SJCRH30 (cell line): ENCODE measurements around the gene HCRTR1. TPM values are rescaled to one million over a fixed set of nuclear protein-coding genes. Genes with fewer than 3 reads are reported as not detected.

Experiments
- total RNA-seq: library from RNA; depleted of rRNA; stranded (reverse); fragments of >200 nt; shearing (Covaris generic); gene quantifications from 2 replicates; pipeline ENCODE4 v1.2.3, GENCODE V29; 2014; rRNA removed

Gene HCRTR1
- total RNA-seq, 1 experiment from 2014 or later, result not detected

Other genes starting within 250 kb of the HCRTR1 start
- gene FABP3, start 244.6 kb upstream of the HCRTR1 start, total RNA-seq, result 3.6 and 6.1 TPM in 2 replicates
- 14.2 and 17.1 TPM in 2 replicates for gene SERINC2, start 204.5 kb upstream of the HCRTR1 start, total RNA-seq
- gene TINAGL1, start 41.2 kb upstream of the HCRTR1 start, total RNA-seq, result 0.56 and 1.2 TPM in 2 replicates
- gene PEF1, start 27.2 kb downstream of the HCRTR1 start, total RNA-seq, result 64.8 and 72.3 TPM in 2 replicates
- 2.6 and 2.7 TPM in 2 replicates for gene COL16A1, start 86.3 kb downstream of the HCRTR1 start, total RNA-seq
- 0.73 and 1.1 TPM in 2 replicates for gene ADGRB2, start 146.7 kb downstream of the HCRTR1 start, total RNA-seq
- gene SPOCD1, start 198.3 kb downstream of the HCRTR1 start, total RNA-seq, result 0.05 and 0.16 TPM in 2 replicates